Endothelial cell (in vitro differentiated cells): ENCODE results near the gene SHFL. TPM values are rescaled to one million over a fixed set of nuclear protein-coding genes. Genes with fewer than 3 reads are reported as not detected.
A peak's percentile ranks its signal among the peaks of the same experiment; 100 is the strongest.

Source experiments
- DNase-seq: peaks from one replicate; pipeline ENCODE4 v3.0.0; 2021; ENCODE audit warnings: low spot score
- H3K27ac Mint-ChIP-seq: one replicate; pipeline ENCODE4 v1.8.0; 2021; ENCODE audit warnings: mixed read lengths, inconsistent platforms; ENCODE audit not compliant: unreplicated experiment
- H3K27me3 Mint-ChIP-seq: one replicate; pipeline ENCODE4 v1.8.0; 2021; ENCODE audit warnings: mild to moderate bottlenecking, moderate library complexity, mixed read lengths, inconsistent platforms; ENCODE audit not compliant: unreplicated experiment
- H3K36me3 Mint-ChIP-seq: one replicate; pipeline ENCODE4 v1.8.0; 2021; ENCODE audit warnings: mild to moderate bottlenecking, low read depth, mixed read lengths, inconsistent platforms; ENCODE audit not compliant: unreplicated experiment
- H3K4me1 Mint-ChIP-seq: one replicate; pipeline ENCODE4 v1.8.0; 2021; ENCODE audit warnings: mild to moderate bottlenecking, mixed read lengths, inconsistent platforms; ENCODE audit not compliant: unreplicated experiment
- H3K4me3 Mint-ChIP-seq: one replicate; pipeline ENCODE4 v1.8.0; 2021; ENCODE audit warnings: mild to moderate bottlenecking, mixed read lengths, inconsistent platforms; ENCODE audit not compliant: unreplicated experiment
- H3K9me3 Mint-ChIP-seq: one replicate; pipeline ENCODE4 v1.8.0; 2021; ENCODE audit warnings: mixed read lengths, inconsistent platforms; ENCODE audit not compliant: unreplicated experiment
- CTCF ChIP-seq: fragments of 200-600 bp; sonication (generic); IDR thresholded peaks from one replicate; pipeline ENCODE4 v1.5.0; 2021; ENCODE audit warnings: antibody characterized with exemption; ENCODE audit not compliant: unreplicated experiment
- total RNA-seq: library from RNA; stranded (reverse); fragmentation: NEBNext Ultra II Directional; extraction: Animal tissue kit (Norgen Biotek cat#: 25700); gene quantifications from one replicate; pipeline ENCODE4 v1.2.1, GENCODE V29; 2021; ENCODE audit not compliant: unreplicated experiment

Gene SHFL
- total RNA-seq, 1 donor from 2014 or later = 9.2 TPM

- Mint-ChIP-seq H3K4me3 (no peak overlapping the region), H3K36me3 (peaks cover 3% of the 10 kb centered on the region), H3K4me1 (no peaks in the 10 kb centered on the region), H3K9me3 (no peaks in the 10 kb centered on the region), H3K27me3 (peaks cover 6% of the 10 kb centered on the region), H3K27ac (no peak overlapping the region)
- no peak for TF ChIP-seq CTCF
- no peak for DNase-seq
Measured at GRCh38 chr19:10086591-10087192, 575 bp downstream of the SHFL start.

- no peak for DNase-seq
- Mint-ChIP-seq H3K4me3 (peak overlapping the region; percentile 33), H3K36me3 (peaks cover 3% of the 10 kb centered on the region), H3K27me3 (peaks cover 9% of the 10 kb centered on the region), H3K27ac (no peak overlapping the region), H3K4me1 (no peaks in the 10 kb centered on the region), H3K9me3 (no peaks in the 10 kb centered on the region)
- no peak for TF ChIP-seq CTCF
Measured at GRCh38 chr19:10087296-10088061, 1.4 kb downstream of the SHFL start.

GRCh38 chr19:10088949-10089554, 2.9 kb downstream of the SHFL start:
- Mint-ChIP-seq H3K4me3 (no peak overlapping the region), H3K27me3 (peaks cover 13% of the 10 kb centered on the region), H3K4me1 (no peaks in the 10 kb centered on the region), H3K9me3 (no peaks in the 10 kb centered on the region), H3K27ac (no peak overlapping the region), H3K36me3 (peaks cover 13% of the 10 kb centered on the region)
- no peak for DNase-seq
- no peak for TF ChIP-seq CTCF

- Mint-ChIP-seq H3K27me3 (peaks cover 13% of the 10 kb centered on the region), H3K27ac (no peak overlapping the region), H3K4me3 (peak overlapping the region; percentile 56), H3K36me3 (peaks cover 13% of the 10 kb centered on the region), H3K9me3 (no peaks in the 10 kb centered on the region), H3K4me1 (no peaks in the 10 kb centered on the region)
- TF ChIP-seq CTCF = no peak
- no peak for DNase-seq
Measured at GRCh38 chr19:10089801-10090375, 3.8 kb downstream of the SHFL start.

GRCh38 chr19:10091370-10091687, 5.2 kb downstream of the SHFL start:
- DNase-seq = no peak
- H3K27me3 Mint-ChIP-seq = peaks cover 13% of the 10 kb centered on the region
- H3K27ac Mint-ChIP-seq = no peak overlapping the region
- H3K36me3 Mint-ChIP-seq = peaks cover 17% of the 10 kb centered on the region
- no peaks in the 10 kb centered on the region for H3K9me3 Mint-ChIP-seq
- H3K4me3 Mint-ChIP-seq = no peak overlapping the region
- no peaks in the 10 kb centered on the region for H3K4me1 Mint-ChIP-seq
- no peak for TF ChIP-seq CTCF
